Muscle layer of duodenum (tissue), 2 donors: Measurements from ENCODE around the gene LDHAL6B.

Experiments
- H3K27ac ChIP-seq: one replicate; pipeline ENCODE4 v1.7.0; 2013; ENCODE audit warnings: mild to moderate bottlenecking, low read length
- H3K27me3 ChIP-seq: one replicate; pipeline ENCODE4 v1.7.0; 2013; ENCODE audit warnings: low read depth, mild to moderate bottlenecking, control low read depth, low read length
- H3K36me3 ChIP-seq, 2 donors: one replicate each; pipeline ENCODE4 v1.7.0; 2013; ENCODE audit warnings: low read length in 2 of 2, control low read depth in 1 of 2, mild to moderate bottlenecking in 1 of 2; ENCODE audit not compliant: insufficient read depth in 2 of 2, control insufficient read depth in 1 of 2
- H3K4me1 ChIP-seq, 2 donors: one replicate each; pipeline ENCODE4 v1.7.0; 2013; ENCODE audit warnings: low read length in 2 of 2, mild to moderate bottlenecking in 2 of 2, control low read depth in 1 of 2, moderate library complexity in 1 of 2; ENCODE audit not compliant: insufficient read depth in 2 of 2, control insufficient read depth in 1 of 2
- H3K4me3 ChIP-seq, 2 donors: one replicate each; pipeline ENCODE4 v1.7.0; 2013; ENCODE audit warnings: low read length in 2 of 2, low read depth in 1 of 2, mild to moderate bottlenecking in 1 of 2
- H3K9me3 ChIP-seq, 2 donors: one replicate each; pipeline ENCODE4 v1.7.0; 2013; ENCODE audit warnings: low read length in 2 of 2, control low read depth in 1 of 2, mild to moderate bottlenecking in 1 of 2; ENCODE audit not compliant: control insufficient read depth in 1 of 2
- donor health status: healthy.

Gene LDHAL6B

DNA sequence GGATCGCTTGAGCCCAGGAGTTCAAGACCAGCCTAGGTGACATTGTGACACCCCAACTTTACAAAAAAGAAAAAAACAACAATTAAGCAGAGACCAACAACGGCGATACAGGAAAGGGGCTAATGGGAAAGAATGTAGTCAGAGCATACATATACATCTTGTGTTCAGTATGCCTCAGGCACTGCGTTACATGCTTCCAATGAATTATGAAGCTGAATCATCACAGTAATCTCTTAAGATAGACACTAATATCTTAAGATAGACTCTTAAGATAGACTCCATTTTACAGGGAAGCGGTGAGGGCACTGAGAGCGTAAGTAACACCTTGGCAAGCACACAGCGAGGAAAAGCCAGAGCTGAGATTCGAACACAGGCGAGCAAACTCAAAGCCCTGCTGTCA, 6.1 kb upstream of the LDHAL6B start:
- H3K9me3 ChIP-seq = no peaks in the 10 kb centered on the region
- H3K4me3 ChIP-seq = no peak overlapping the region
- H3K4me1 ChIP-seq = no peaks in the 10 kb centered on the region
- H3K36me3 ChIP-seq = peaks cover 34% of the 10 kb centered on the region in 2 donors
- H3K27ac ChIP-seq = no peak overlapping the region
- no peaks in the 10 kb centered on the region for H3K27me3 ChIP-seq

DNA sequence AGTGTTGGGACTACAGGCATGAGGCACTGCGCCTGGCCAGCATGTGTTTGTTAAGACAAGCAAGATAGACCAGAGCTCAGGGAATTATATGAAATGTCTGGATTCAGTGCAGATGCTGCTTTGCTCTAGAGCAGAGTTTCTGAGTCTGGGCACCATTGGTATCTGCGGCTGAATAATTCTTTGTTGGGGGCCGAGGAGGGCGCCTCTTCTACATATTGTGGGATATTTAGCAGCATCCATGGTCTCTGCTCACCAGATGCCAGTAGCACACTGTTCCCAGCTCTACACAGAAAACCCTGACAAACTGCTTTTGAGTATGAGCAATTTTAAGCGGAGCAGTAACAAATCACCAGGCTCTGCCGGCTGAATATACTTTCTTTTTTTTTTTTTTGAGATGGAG, 3.6 kb upstream of the LDHAL6B start:
- Histone ChIP-seq H3K27me3 (no peaks in the 10 kb centered on the region), H3K27ac (no peak overlapping the region), H3K4me3 (no peak overlapping the region), H3K9me3 (no peaks in the 10 kb centered on the region), H3K36me3 (peaks cover 34 to 41% of the 10 kb centered on the region in 2 donors), H3K4me1 (no peaks in the 10 kb centered on the region)

DNA sequence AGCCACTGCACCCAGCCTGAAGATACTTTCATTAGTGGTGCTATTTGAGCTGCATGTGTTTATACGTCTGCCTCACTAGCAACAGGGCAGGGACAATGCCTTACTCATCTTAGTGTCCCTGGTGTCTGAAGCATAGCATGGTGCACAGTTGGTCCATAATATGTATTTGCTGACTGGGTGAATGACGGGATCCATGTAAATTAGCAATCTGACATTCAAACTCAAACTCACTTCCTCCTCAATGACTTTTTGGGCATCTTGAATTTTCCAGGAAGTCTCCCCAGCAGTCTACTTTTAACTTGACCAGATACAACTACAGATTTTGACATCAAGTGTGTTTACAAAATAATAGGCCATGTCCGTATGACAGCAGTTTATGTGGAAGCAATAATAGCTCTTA, 3.0 kb upstream of the LDHAL6B start:
- Histone ChIP-seq H3K36me3 (peaks cover 35 to 44% of the 10 kb centered on the region in 2 donors), H3K27me3 (no peaks in the 10 kb centered on the region), H3K4me3 (no peak overlapping the region), H3K4me1 (no peaks in the 10 kb centered on the region), H3K27ac (no peak overlapping the region), H3K9me3 (no peaks in the 10 kb centered on the region)

DNA sequence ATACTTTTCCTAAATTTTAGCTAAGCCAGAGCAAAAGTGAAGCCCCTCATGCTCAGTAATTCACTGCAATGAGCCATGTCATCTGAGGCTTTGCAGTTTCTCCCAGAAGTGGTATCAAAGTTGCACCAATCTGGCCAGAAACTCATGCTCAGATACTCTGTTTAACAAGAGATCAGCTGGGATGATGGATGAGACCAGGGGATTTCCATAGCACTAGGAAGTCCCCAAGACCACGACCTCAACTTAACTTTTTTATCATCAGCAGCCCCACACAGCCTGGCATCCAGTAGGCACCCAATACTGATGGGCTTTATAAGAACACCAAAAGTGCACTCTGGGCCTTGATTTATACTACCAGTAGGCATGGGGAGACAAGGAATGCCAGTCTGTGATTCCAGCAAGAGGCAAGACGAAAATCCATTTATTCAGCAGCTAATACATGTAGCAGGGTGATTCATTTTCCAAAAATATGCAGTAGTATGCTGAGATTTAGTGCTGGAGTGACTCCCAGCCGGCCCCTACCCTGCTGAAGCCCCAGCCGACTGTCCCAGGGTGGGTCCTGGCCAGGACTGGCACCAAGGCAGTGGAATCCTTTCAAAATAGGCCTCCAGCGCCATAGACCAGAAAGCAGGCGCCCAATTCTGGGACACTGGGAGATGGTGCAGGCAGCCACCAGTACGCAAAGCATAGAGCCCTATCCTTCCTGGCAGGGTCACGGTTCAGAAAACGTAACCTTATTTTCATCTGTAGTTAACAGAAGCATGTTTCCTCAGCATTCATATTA, 612 bp upstream of the LDHAL6B start:
- no peaks in the 10 kb centered on the region for H3K9me3 ChIP-seq
- H3K4me3 ChIP-seq = no peak overlapping the region
- H3K4me1 ChIP-seq = no peaks in the 10 kb centered on the region
- no peak overlapping the region for H3K27ac ChIP-seq
- no peaks in the 10 kb centered on the region for H3K27me3 ChIP-seq
- H3K36me3 ChIP-seq = peaks cover 32 to 53% of the 10 kb centered on the region in 2 donors

DNA sequence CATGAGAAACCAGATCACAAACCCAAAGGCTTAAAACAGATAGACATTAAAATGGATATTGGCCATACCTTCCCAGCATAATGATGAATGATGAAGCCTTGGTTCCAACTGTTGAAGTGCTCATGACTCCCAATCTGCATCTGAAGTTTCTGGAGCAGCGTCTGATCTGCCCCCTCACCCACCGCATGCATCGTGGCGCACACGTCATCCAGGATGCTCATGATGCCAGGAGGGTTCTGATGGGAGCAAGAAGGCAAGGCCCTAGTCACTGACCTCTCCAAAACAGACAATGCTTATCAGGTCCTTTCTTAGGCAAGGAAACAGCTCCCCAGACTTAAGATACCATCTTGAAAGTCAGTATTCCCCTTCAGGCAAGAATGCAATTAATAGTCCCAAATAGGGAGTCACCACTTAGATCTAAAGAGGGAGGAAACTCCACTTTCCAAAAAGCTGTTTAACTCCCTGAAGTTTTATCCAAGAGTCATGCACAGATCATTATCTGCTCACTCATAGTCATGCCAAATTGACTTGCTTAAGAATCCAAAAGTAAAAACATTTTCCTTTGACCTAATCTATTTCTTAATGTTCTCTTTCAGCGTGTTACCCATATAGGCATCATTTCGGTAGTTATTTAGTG, 2.1 kb downstream of the LDHAL6B start:
- H3K36me3 ChIP-seq = peaks cover 24 to 48% of the 10 kb centered on the region in 2 donors
- no peaks in the 10 kb centered on the region for H3K4me1 ChIP-seq
- H3K27me3 ChIP-seq = no peaks in the 10 kb centered on the region
- no peaks in the 10 kb centered on the region for H3K9me3 ChIP-seq
- no peak overlapping the region for H3K4me3 ChIP-seq
- no peak overlapping the region for H3K27ac ChIP-seq

DNA sequence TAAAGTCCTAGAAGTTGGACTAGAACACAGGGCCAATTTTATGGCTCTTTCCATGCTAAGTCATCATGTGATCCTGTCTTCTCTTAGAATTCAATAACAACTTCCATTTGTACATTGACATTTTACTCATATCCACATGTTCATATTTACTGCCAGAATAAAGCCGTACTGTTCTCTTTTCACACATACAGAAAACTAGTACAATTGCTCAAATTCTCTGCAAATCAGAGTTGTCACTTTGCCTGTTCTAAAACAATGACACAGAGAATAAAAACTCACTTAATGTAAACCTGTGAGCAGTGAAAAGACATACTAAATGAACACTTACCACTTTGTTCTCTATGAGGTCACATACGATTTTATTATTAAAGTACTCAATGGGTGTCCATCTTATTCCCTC, 3.5 kb downstream of the LDHAL6B start:
- Histone ChIP-seq H3K27me3 (no peaks in the 10 kb centered on the region), H3K36me3 (peaks cover 27 to 48% of the 10 kb centered on the region in 2 donors), H3K4me1 (no peaks in the 10 kb centered on the region), H3K9me3 (no peaks in the 10 kb centered on the region), H3K27ac (no peak overlapping the region), H3K4me3 (no peak overlapping the region)

DNA sequence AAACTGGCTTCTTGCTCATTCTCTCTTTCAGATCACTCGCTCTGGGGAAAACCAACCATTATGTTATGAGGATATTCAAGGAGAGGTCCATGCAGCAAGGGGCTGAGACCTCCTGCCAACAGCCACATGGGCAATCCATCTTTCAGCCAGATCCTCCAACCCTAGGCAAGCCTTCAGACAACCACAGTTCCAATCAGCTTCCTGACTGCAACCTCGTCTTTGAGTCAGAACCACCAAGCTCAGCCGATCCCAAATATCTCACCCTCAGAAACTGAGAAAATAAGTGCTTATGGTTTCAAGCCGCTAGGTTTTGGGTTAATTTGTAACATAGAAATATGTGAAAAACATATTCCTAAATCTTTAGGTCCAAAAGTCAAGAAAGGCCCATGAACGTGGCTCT, 10.3 kb downstream of the LDHAL6B start:
- H3K36me3 ChIP-seq = peaks cover 25 to 26% of the 10 kb centered on the region in 2 donors
- H3K4me3 ChIP-seq = no peak overlapping the region
- no peaks in the 10 kb centered on the region for H3K27me3 ChIP-seq
- no peaks in the 10 kb centered on the region for H3K9me3 ChIP-seq
- H3K27ac ChIP-seq = no peak overlapping the region
- no peaks in the 10 kb centered on the region for H3K4me1 ChIP-seq

DNA sequence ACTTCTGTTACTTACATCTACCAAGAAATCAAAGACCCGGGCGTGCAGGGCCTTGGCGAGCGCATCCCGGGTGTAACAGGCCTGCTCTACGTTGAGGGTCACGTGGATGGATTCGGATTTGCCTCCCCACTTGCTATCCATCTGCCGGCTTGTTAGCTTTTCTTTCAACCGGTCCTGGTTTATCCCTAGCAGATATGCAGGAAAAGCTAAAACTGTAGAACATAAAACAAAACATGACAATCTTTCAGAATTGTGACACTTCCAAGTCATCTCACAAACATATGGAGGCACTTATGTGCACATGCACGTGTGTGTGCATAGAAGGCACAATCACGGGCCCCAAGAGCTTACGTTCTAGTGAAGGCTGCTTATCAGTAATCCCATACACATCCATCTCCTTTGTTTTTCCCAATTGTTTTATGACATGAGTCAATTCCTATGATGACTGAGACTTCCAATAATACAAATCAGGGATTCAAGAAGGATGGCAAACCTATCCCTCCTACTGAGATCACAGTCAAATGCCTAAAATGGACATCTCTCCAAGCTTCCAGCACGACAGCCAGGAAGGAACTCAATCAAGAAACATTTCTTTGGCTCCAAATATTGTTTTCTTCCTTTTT, 11.3 kb downstream of the LDHAL6B start:
- Histone ChIP-seq H3K9me3 (no peaks in the 10 kb centered on the region), H3K4me1 (no peaks in the 10 kb centered on the region), H3K36me3 (peaks cover 25 to 33% of the 10 kb centered on the region in 2 donors), H3K27me3 (no peaks in the 10 kb centered on the region), H3K27ac (no peak overlapping the region), H3K4me3 (no peak overlapping the region)

DNA sequence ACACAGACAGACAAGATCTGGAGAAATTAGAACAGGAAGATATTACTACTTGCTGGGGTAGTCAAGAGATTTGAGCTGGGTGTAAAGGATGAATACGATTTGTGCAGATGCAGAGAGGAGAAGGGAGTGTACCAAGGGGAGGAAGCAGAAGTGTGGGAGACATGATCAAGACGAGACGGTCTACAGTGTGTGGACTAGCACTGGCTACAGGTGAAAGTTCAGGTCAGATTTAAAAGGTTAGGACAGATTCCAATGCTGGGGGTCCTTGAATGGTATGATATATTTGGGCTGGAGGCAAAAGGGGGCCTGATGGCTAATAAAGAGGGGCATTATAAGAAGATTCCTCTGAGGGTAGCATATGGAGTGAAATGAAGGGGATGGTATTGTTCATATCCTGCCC, 12.1 kb downstream of the LDHAL6B start:
- no peaks in the 10 kb centered on the region for H3K27me3 ChIP-seq
- H3K4me3 ChIP-seq = no peak overlapping the region
- peaks cover 29 to 33% of the 10 kb centered on the region in 2 donors for H3K36me3 ChIP-seq
- H3K27ac ChIP-seq = no peak overlapping the region
- H3K9me3 ChIP-seq = no peaks in the 10 kb centered on the region
- no peaks in the 10 kb centered on the region for H3K4me1 ChIP-seq

DNA sequence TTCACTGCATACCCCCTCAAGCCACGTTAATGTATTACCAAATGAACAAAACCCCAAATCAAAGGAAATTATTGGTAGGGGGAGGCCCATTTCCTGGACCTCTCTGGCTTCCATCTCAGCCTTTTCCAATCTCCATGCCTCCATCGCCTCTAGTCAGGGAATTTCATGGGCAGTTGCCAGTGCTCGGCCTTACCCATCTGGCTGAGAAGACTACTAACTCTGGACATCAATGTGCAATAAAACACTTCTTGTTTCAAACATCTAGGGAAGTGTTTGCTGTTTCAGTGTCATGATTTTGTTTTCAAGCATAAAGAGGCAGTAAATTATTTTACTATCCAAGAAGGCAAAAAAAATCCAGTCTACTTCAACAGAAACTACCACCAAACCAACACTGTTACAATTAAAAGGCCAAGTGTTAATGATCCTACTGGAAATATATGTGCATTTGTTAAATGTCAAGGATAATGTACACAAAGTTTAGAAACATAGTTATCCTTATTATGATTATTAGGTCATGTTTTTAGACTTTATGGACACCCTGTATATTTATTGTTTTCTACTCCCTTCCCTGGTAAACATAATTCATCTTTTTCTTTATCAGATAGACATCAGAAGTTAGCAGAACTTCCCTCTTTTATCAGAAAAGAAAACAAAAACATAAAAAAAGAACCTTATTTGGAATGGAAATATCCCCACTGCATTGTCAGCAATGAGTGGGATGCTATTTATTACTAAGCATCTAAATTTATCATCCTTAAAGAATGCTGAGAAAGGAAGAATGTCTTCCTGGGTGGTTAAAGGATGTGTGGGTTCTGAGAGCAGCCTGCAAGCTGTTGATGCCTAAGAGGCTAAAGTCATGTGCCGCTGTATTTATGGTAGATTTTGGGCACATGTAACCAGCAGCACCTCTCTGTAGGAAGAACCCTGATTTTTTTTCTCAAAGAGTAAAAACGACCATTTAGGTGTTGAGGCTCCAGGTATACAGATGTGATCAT, 15.2 kb downstream of the LDHAL6B start:
- no peaks in the 10 kb centered on the region for H3K27me3 ChIP-seq
- H3K27ac ChIP-seq = no peak overlapping the region
- H3K36me3 ChIP-seq = peaks cover 18 to 31% of the 10 kb centered on the region in 2 donors
- H3K9me3 ChIP-seq = no peaks in the 10 kb centered on the region
- no peaks in the 10 kb centered on the region for H3K4me1 ChIP-seq
- H3K4me3 ChIP-seq = no peak overlapping the region
